GM23248 (cell line): ENCODE results near the gene FLOT2. TPM values are rescaled to one million over a fixed set of nuclear protein-coding genes. Genes with fewer than 3 reads are reported as not detected.
"Not testable (repeated sequence)": the region's sequence is repeated elsewhere in the genome, so short reads cannot be mapped to it uniquely, and the experiment has no call there.

Experiments used
- DNase-seq: peaks from one replicate; pipeline ENCODE4 v3.0.0-alpha.2; 2015
- H2AFZ ChIP-seq: fragments of 200-600 bp; sonication (generic); 2 replicates; pipeline ENCODE4 v1.6.1; 2016; ENCODE audit warnings: antibody characterized with exemption
- H3F3A ChIP-seq: fragments of 200-600 bp; sonication (generic); 2 replicates; pipeline ENCODE4 v1.6.1; 2016; ENCODE audit warnings: mild to moderate bottlenecking, antibody characterized with exemption, mixed run types; ENCODE audit not compliant: insufficient read depth
- H3K27ac ChIP-seq: fragments of 200-600 bp; sonication (generic); 2 replicates; pipeline ENCODE4 v1.5.1; 2016; ENCODE audit warnings: mild to moderate bottlenecking
- H3K27me3 ChIP-seq: fragments of 200-600 bp; sonication (generic); replicated peaks from 2 replicates; pipeline ENCODE4 v1.6.1; 2016; ENCODE audit warnings: mild to moderate bottlenecking; ENCODE audit not compliant: insufficient read depth
- H3K36me3 ChIP-seq: fragments of 200-600 bp; sonication (generic); 2 replicates; pipeline ENCODE4 v1.6.1; 2016; ENCODE audit warnings: low read depth, mild to moderate bottlenecking
- H3K4me1 ChIP-seq: fragments of 200-600 bp; sonication (generic); 2 replicates; pipeline ENCODE4 v1.6.1; 2016; ENCODE audit warnings: mild to moderate bottlenecking; ENCODE audit not compliant: insufficient read depth
- H3K4me2 ChIP-seq: fragments of 200-600 bp; sonication (generic); one replicate; pipeline ENCODE4 v1.6.1; 2016; ENCODE audit warnings: mild to moderate bottlenecking; ENCODE audit not compliant: unreplicated experiment
- H3K4me3 ChIP-seq: fragments of 200-600 bp; sonication (generic); 2 replicates; pipeline ENCODE4 v1.5.1; 2016; ENCODE audit warnings: mild to moderate bottlenecking
- H3K79me2 ChIP-seq: fragments of 200-600 bp; sonication (generic); 2 replicates; pipeline ENCODE4 v1.6.1; 2016; ENCODE audit warnings: mild to moderate bottlenecking; ENCODE audit not compliant: insufficient read depth
- H3K9ac ChIP-seq: fragments of 200-600 bp; sonication (generic); 2 replicates; pipeline ENCODE4 v1.6.1; 2016; ENCODE audit warnings: mild to moderate bottlenecking
- H3K9me2 ChIP-seq: fragments of 200-600 bp; sonication (generic); 2 replicates; pipeline ENCODE4 v1.6.1; 2016; ENCODE audit warnings: mixed run types, mild to moderate bottlenecking, moderate library complexity; ENCODE audit not compliant: insufficient read depth
- H3K9me3 ChIP-seq: fragments of 200-600 bp; sonication (generic); one replicate; pipeline ENCODE4 v1.6.1; 2017; ENCODE audit warnings: low read depth
- H4K20me1 ChIP-seq: fragments of 200-600 bp; sonication (generic); 2 replicates; pipeline ENCODE4 v1.6.0; 2016; ENCODE audit not compliant: insufficient read depth
- EZH2 ChIP-seq: fragments of 200-600 bp; sonication (generic); IDR thresholded peaks from 2 replicates; pipeline ENCODE4 v1.6.1; 2018; ENCODE audit warnings: antibody characterized with exemption, mild to moderate bottlenecking; ENCODE audit not compliant: insufficient read depth, poor library complexity, severe bottlenecking
- EZH2phosphoT487 ChIP-seq: fragments of 200-600 bp; sonication (generic); IDR thresholded peaks from 2 replicates; pipeline ENCODE4 v1.6.1; 2018; ENCODE audit warnings: antibody characterized with exemption, moderate library complexity, mild to moderate bottlenecking, low read depth; ENCODE audit not compliant: insufficient read depth
- WGBS, 2 experiments: methylation state at CpG; one replicate each; pipeline ENCODE4 v1.1.6; 2015 to 2017; ENCODE audit warnings: low lambda C conversion rate in 2 of 2, low coverage in 1 of 2; ENCODE audit errors: missing lambda C conversion rate in 2 of 2; 5-methylcytosine and 5-hydroxymethylcytosine counted together
- in situ Hi-C: fragments of 300-500 bp; cut with MboI; formaldehyde crosslinking; loops from 2 replicates; pipeline ENCODE4 v1.15.0; 2020
- polyA plus RNA-seq: library from polyadenylated mRNA; unstranded; fragments of >200 nt; fragmentation: Nextera tagmentation; extraction: Ambion mirVana; gene quantifications from 2 replicates; pipeline ENCODE4 v1.2.1, GENCODE V29; 2016
- total RNA-seq: library from RNA; depleted of rRNA; stranded (reverse); fragments of >200 nt; shearing (Covaris generic); gene quantifications from 2 replicates; pipeline ENCODE4 v1.2.3, GENCODE V29; 2014

Gene FLOT2
- total and polyA plus RNA-seq, 2 experiments from 2014 or later, result 33.2 to 55.0 TPM

GRCh38 chr17:28897769-28898526, 415 bp upstream of the FLOT2 start:
- WGBS, 2 experiments, result 22% methylated on average over 22 to 23 of the region's 23 CpGs
- peaks cover 14% of the 10 kb centered on the region; the same call in 1 of the 2 replicates for H3K4me1 ChIP-seq
- in situ Hi-C loops, result loop anchor here (10.0 kb wide), 1 partner anchor 133 kb away; no protein-coding TSS in a partner anchor

GRCh38 chr17:28896491-28896883, 1.0 kb downstream of the FLOT2 start:
- Histone ChIP-seq H3K4me1 (peaks cover 14% of the 10 kb centered on the region; the same call in 1 of the 2 replicates), H4K20me1 (no peaks in the 10 kb centered on the region), H3K9me2 (no peaks in the 10 kb centered on the region), H3K4me2 (peak overlapping the region; percentile 93), H3K27me3 (no peaks in the 10 kb centered on the region), H3K36me3 (no peaks in the 10 kb centered on the region), H3K79me2 (peaks cover 41% of the 10 kb centered on the region), H3K4me3 (peak overlapping the region; percentile 95), H2AFZ (peak overlapping the region; percentile 97; the same call in 1 of the 2 replicates), H3K27ac (peak overlapping the region; percentile 42; the same call in 1 of the 2 replicates), H3K9me3 (no peaks in the 10 kb centered on the region), H3F3A (no peaks in the 10 kb centered on the region), H3K9ac (peak overlapping the region; percentile 83)
- whole genome bisulfite sequencing, 2 experiments, result 16 to 22% methylated on average over 5 of the region's 5 CpGs
- in situ Hi-C loops, result loop anchor here (10.0 kb wide), 1 partner anchor 132 kb away; no protein-coding TSS in a partner anchor
- TF ChIP-seq EZH2phosphoT487, result no peak
- TF ChIP-seq EZH2, result no peak
- DNase-seq, result peak; percentile 22

More at GRCh38 chr17:28897769-28898526, 415 bp upstream of the FLOT2 start:
- peak overlapping the region; percentile 95 for H3K4me3 ChIP-seq
- TF ChIP-seq EZH2phosphoT487 (no peak), EZH2 (no peak)
- DNase-seq, result no peak
- H3K4me2 ChIP-seq, result peak overlapping the region; percentile 93
- H3K79me2 ChIP-seq, result peaks cover 40% of the 10 kb centered on the region
- no peaks in the 10 kb centered on the region for H4K20me1 ChIP-seq
- peak overlapping the region; percentile 83 for H3K9ac ChIP-seq
- peak overlapping the region; percentile 97 for H2AFZ ChIP-seq
- no peak overlapping the region for H3K27ac ChIP-seq
- H3K9me2 ChIP-seq, result no peaks in the 10 kb centered on the region
- H3K36me3 ChIP-seq, result no peaks in the 10 kb centered on the region
- H3K27me3 ChIP-seq, result no peaks in the 10 kb centered on the region
- H3F3A ChIP-seq, result no peaks in the 10 kb centered on the region
- no peaks in the 10 kb centered on the region for H3K9me3 ChIP-seq

- Histone ChIP-seq H3K9me3 (no peaks in the 10 kb centered on the region), H3F3A (no peaks in the 10 kb centered on the region), H3K4me3 (peak overlapping the region; percentile 95), H3K36me3 (no peaks in the 10 kb centered on the region), H3K9ac (peak overlapping the region; percentile 83), H4K20me1 (no peaks in the 10 kb centered on the region), H3K79me2 (peaks cover 41% of the 10 kb centered on the region), H3K9me2 (no peaks in the 10 kb centered on the region), H3K4me1 (peaks cover 14% of the 10 kb centered on the region; the same call in 1 of the 2 replicates), H3K4me2 (peak overlapping the region; percentile 93), H2AFZ (0 out of 2 replicates have a peak overlapping the region, but pooled peaks have one; percentile 97), H3K27me3 (no peaks in the 10 kb centered on the region), H3K27ac (no peak overlapping the region)
- DNase-seq, result no peak
- in situ Hi-C loops, result loop anchor here (10.0 kb wide), 1 partner anchor 131 kb away; no protein-coding TSS in a partner anchor
- WGBS, 2 experiments, result 46 to 51% methylated on average over 3 of the region's 3 CpGs
- TF ChIP-seq EZH2phosphoT487, result no peak
- TF ChIP-seq EZH2, result no peak
These were observed 1.6 kb downstream of the FLOT2 start for GRCh38 chr17:28895794-28896447.

- not testable (repeated sequence) for H3K4me3 ChIP-seq, H3K36me3 ChIP-seq, DNase-seq, H3F3A ChIP-seq, H3K9ac ChIP-seq, H2AFZ ChIP-seq, H4K20me1 ChIP-seq, H3K4me2 ChIP-seq, H3K27ac ChIP-seq, H3K9me2 ChIP-seq, H3K9me3 ChIP-seq, H3K27me3 ChIP-seq
- in situ Hi-C loops, result loop anchor here (10.0 kb wide), 1 partner anchor 129 kb away; no protein-coding TSS in a partner anchor
- peaks cover 14% of the 10 kb centered on the region; the same call in 1 of the 2 replicates for H3K4me1 ChIP-seq
- 93 to 98% methylated on average over 16 of the region's 16 CpGs for WGBS, 2 experiments
- H3K79me2 ChIP-seq, result peaks cover 39% of the 10 kb centered on the region
These were observed 4.0 kb downstream of the FLOT2 start for GRCh38 chr17:28893248-28894183.
